Muscle of back (tissue), 11 donors: ENCODE data around the gene CLCN6. TPM values are rescaled to one million over a fixed set of nuclear protein-coding genes. Genes with fewer than 3 reads are reported as not detected.

Experiments
- DNase-seq, 3 donors: peaks; one replicate each; pipeline versions ENCODE4 v3.0.0 to v3.0.0-alpha.2; 2013
- polyA plus RNA-seq, 10 donors: library from polyadenylated mRNA; unstranded; fragments of 120-200 nt; gene quantifications; one replicate each; pipeline ENCODE4 v1.2.1, GENCODE V29; 2013; ENCODE audit not compliant: insufficient read length in 10 of 10

The CLCN6 gene
- polyA plus RNA-seq, 10 donors = 9.4 to 17.4 (median 13.2) TPM

DNA sequence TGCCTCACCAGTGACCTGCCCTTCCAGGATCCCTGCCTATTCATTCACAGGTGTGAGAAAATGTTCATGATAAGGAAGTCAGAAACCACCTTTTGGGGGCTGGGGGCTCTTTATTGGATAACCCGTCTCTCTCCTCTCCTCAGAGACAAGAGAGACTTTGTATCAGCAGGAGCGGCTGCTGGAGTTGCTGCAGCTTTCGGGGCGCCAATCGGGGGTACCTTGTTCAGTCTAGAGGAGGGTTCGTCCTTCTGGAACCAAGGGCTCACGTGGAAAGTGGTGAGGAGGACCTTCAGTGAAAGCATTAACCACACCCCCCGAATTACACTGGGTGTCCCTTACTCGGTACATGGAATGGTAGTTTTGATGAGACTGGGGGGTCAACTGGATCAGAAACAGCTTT lies 21.0 kb downstream of the CLCN6 start:
- no peak for DNase-seq

DNA sequence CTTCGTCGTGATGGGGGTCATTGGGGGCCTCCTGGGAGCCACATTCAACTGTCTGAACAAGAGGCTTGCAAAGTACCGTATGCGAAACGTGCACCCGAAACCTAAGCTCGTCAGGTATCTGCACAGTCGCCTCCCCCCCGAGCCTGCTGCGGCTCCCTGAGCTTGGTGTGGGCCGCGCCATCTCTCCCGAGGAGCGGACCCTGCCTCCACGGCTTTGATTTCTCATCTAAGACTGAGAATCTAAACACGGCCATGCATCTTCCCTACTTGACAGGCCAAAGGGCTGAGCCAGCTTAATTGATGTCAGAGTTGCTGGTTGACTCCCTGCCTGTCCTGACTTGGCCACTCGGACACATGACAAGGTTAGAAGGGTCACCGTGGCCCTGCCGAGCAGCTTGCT lies 22.5 kb downstream of the CLCN6 start:
- DNase-seq = no peak

DNA sequence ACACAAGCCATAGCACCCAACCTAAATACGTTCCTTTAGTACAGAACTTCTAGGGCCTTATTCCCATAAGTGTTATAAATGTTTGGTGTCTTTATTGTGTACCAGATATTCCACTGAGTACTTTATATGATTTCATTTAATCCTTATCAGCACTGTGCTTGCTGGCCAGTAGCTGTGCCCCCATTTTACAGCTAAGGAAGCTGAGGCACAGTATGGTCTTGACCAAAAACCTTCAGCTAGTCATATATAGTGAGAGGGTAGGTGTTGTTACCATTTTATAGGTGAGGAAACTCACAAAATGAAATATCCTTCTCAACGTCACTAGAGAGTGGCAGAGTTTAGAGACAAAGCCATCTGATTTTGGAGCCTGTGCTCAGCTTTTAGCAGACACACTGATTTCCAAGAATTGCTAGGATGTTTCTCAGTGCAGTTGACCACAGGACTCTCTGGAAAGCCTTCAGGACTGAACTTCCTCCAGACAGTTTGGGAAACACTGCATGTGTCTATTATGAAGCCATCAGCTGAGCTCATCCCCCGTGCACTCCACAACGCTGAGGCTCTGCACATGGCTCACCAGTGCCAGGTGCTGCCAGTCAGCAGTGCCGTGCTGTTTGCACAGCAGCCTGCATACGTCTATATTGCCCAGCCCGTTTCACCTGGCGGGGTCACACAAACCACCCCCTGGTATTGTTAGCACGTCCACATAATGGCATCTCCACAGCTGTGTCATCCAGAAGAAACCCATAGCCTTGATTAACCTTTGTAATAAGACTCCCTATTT lies 26.1 kb downstream of the CLCN6 start:
- no peak for DNase-seq

DNA sequence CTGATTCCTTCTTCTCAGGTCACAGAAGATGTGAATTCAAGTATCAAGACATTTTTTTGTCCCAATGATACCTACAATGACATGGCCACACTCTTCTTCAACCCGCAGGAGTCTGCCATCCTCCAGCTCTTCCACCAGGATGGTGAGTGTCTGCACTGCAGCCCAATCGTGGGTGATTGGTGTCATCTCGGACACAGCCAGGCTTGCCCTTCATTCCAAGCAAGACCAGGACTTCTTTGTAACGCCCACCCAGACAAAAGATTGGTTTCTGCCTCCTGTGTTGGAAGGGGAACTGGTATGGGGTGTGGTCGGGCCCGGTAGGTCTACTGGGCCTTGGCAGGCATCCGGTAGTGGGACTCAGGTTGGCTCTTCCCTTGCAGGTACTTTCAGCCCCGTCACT lies 27.5 kb downstream of the CLCN6 start:
- DNase-seq = no peak

DNA sequence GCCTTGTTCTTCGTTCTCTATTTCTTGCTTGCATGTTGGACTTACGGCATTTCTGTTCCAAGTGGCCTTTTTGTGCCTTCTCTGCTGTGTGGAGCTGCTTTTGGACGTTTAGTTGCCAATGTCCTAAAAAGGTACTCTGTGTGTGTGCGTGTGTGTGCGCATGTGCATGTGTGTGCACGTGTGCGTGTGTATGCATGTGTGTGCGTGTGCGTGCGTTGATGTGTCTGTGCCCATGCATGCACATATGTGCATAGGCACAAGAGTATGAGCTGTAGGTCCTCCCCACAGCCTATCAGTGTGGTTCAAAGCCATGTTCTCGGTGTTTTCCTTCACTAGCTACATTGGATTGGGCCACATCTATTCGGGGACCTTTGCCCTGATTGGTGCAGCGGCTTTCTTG lies 27.9 kb downstream of the CLCN6 start:
- no peak for DNase-seq

DNA sequence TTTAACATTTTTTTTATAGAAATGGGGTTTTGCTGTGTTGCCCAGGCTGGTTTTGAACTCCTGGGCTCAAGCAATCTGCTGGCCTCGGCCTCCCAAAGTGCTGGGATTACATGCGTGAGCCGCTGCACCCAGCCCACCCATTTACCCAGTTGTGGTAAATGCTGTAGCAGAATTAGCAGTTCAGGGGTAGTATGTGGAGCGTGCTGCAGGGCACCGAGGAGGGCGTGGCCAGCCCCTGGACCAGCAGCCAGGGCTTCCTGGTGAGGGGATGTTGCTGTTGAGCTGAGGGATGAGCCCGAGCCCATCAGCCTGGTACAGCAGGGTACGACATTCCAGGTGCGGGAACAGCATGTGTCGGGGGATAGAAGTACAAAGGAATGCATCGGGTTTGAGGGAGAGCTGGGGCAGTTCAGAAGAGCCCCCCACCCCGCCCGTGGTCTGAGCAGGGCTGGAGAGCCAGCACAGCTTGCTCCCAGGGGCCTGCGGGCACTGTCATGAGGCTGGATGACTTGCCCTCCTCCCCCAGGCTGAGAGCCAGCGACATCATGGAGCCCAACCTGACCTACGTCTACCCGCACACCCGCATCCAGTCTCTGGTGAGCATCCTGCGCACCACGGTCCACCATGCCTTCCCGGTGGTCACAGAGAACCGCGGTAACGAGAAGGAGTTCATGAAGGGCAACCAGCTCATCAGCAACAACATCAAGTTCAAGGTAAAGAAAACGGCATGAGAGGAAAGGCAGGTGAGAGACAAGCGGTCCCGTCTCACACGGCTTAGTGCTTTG lies 29.6 kb downstream of the CLCN6 start:
- DNase-seq = no peak

DNA sequence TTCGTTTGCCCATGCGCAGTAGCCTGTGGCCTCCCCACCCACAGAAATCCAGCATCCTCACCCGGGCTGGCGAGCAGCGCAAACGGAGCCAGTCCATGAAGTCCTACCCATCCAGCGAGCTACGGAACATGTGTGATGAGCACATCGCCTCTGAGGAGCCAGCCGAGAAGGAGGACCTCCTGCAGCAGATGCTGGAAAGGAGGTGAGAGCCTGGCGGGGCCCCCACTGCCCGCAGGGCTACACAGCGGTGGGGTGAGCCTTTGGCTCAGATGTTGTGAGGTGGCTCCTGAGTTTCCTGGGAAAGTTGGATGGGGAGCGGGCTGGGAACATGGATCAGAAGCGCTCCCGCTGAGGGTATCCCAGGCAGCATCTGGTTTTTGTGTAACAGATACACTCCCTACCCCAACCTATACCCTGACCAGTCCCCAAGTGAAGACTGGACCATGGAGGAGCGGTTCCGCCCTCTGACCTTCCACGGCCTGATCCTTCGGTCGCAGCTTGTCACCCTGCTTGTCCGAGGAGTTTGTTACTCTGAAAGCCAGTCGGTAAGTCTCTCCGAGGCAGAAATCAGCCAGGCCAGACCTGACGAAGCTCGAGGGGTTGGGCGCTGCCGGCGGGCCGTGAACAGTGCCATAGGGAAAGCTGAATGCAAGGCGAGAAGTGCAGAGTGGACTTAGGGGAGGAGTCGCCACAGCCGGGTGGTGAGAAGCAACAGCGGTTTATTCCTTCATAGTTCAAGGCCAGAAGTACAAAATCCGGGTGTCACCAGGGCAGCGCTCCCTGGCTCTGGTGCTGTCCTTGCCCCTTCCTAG lies 31.2 kb downstream of the CLCN6 start:
- DNase-seq = no peak

DNA sequence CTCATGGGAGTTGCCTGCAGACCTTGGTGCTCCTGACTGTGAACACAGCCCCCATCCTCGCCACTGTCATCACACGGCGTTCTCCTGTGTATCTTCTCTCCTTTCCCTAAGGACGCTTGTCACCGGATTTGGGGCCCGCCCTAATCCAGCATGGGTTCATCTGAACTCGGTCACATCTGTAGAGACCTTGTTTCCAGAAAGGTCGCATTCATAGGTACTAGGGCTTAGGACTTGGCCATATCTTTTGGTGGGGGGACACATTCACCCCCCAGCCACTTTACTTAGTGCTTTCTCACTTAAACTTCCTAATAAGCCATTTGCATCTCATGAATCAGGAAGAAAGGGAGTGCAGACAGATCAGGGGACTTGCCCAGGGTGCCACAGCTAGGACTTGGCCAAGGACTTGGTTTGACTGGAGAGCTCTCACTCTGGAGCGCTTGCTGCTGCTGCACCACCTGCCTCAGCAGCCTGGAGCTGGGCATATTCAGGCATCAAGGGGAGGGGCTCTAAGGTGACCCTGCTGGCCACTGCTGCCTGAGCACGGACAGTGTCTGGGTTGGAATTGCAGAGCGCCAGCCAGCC lies 31.9 kb downstream of the CLCN6 start:
- DNase-seq = no peak

DNA sequence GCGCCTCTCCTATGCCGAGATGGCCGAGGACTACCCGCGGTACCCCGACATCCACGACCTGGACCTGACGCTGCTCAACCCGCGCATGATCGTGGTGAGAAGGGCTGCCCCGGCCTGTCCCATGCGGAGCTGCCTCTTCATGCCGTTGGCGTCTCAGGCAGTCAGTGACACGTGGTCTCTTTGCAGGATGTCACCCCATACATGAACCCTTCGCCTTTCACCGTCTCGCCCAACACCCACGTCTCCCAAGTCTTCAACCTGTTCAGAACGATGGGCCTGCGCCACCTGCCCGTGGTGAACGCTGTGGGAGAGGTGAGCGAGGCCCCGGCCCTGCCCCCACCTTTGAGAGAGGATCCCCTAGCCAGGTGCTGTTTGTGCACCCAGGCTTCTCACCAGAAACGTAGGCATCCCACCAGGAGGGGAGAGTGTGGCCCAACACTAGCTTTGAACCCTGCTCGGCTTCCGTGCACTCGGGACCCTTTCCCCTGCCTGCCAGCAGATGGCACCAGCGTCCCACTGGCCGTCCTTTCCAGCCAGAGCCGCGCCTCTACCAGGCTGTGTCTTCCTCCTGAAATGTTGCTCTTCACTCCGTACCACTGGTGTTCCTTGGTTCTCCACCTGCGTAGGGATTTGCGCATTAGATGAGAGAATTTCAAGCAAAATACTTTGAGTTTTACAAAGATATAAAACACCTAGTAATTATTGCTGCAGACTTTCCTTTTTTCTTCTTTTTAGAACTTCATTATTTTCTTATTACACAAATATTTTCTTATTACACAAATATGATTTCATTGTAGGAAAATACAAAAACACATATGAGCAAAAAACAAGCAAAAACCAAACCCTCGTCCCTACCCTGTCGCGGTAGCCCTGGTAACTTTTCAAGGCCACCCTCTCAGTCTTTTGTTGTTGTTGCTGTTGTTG lies 32.6 kb downstream of the CLCN6 start:
- DNase-seq = peak; percentile 42 to 79 (median 70)

DNA sequence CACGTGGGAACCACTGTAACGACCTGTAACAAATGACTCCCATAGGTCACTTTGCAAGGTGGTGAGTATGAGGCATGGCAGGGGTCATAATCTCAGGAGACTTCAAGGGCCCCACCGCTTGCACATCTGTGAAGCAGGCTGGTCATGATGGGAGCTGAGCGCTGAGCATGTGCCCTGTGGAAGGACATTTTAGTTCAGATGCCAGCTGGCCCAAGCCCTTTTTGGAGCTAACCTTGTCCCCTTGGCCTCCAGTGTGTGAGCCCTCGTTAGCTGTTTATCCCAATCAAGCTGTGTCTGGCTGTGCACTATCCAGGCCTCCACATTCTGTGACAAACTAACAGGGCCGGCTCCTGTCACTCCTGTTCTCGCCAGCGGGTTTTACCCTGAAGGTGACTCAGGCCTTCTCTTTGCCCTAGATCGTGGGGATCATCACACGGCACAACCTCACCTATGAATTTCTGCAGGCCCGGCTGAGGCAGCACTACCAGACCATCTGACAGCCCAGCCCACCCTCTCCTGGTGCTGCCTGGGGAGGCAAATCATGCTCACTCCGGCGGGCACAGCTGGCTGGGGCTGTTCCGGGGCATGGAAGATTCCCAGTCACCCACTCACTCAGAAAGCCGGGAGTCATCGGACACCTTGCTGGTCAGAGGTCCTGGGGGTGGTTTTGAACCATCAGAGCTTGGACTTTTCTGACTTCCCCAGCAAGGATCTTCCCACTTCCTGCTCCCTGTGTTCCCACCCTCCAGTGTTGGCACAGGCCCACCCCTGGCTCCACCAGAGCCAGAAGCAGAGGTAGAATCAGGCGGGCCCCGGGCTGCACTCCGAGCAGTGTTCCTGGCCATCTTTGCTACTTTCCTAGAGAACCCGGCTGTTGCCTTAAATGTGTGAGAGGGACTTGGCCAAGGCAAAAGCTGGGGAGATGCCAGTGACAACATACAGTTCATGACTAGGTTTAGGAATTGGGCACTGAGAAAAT lies 34.0 kb downstream of the CLCN6 start:
- no peak for DNase-seq

DNA sequence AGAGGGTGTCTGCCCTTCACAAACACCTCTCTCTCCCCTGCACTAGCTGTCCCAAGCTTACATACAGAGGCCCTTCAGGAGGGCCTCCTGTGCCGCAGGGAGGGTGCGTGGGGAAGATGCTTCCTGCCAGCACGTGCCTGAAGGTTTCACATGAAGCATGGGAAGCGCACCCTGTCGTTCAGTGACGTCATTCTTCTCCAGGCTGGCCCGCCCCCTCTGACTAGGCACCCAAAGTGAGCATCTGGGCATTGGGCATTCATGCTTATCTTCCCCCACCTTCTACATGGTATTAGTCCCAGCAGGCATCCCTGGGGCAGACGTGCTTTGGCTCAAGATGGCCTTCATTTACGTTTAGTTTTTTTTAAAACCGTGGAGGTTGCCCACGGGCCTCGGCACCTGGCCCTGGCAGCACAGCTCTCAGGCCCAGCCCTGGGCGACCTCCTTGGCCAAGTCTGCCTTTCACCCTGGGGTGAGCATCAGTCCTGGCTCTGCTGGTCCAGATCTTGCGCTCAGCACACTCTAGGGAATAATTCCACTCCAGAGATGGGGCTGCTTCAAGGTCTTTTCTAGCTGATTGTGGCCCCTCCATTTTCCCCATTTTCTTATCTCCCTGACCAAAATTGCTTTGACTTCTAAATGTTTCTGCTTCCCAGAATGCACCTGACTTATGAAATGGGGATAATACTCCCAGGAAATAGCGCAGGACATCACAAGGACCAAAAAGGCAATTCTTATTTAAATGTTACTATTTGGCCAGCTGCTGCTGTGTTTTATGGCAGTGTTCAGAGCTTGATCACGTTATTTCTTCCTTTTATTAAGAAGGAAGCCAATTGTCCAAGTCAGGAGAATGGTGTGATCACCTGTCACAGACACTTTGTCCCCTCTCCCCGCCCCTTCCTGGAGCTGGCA lies 35.5 kb downstream of the CLCN6 start:
- no peak for DNase-seq

DNA sequence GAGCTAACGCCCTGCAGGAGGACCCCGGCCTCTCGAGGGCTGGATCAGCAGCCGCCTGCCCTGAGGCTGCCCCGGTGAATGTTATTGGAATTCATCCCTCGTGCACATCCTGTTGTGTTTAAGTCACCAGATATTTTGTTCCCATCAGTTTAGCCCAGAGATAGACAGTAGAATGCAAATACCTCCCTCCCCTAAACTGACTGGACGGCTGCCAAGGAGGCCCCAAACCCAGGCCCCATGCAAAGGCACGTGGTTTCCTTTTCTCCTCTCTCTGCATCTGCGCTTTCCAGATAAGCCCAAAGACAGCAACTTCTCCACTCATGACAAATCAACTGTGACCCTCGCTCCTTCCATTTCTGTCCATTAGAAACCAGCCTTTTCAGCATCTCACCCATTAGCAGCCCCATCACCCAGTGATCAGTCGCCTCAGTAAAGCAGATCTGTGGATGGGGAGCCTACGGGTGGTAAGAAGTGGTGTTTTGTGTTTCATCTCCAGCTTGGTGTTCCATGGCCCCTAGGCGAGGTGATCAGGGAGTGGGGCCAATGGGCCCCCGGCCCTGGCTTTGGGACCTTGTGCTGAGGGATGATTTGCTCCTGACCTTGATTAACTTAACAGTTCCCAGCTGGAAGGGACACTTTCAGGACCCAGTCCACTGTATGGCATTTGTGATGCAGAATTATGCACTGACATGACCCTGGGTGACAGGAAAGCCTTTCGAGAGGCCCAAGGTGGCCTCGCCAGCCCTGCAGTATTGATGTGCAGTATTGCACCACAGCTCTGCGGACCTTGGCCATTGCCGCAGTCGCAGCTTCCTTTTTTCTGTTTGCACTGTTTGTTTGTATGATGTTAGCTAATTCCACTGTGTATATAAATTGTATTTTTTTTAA lies 36.4 kb downstream of the CLCN6 start:
- DNase-seq = peak; percentile 22 to 67 (median 36)

DNA sequence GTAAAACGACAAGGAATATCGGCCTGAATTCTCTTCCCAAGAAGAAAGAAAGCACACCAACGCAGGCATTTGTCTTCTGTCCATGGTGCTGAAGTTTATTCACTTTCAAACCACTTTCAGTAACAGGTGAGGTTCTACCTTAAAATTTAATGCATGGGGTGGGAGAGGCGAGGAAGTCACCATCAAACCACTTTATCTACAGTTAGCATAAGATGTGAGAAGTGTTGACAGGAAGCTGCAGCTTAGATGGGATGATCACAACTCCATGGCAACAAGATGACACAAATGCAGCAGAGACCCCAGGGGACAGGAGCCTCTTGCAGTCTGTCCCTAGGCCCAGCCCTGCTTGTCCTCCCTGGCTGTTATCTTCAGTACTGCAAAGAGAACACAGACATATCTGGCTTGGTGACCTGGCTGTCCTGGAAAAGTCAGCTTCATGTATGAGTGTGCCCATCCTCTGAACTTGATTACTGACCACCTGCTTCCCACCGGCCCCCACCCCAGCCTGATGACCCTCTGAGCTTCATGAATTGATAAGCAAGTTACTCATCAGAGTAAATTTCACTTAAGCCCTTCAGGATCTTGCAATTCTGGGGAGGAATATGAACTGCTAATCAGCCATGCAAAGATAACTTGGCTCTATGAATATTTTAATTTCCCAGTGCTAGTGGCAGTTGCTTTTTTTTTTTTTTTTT lies 39.8 kb downstream of the CLCN6 start:
- DNase-seq = peak in 2 of 3 donors; percentile 25 to 54

DNA sequence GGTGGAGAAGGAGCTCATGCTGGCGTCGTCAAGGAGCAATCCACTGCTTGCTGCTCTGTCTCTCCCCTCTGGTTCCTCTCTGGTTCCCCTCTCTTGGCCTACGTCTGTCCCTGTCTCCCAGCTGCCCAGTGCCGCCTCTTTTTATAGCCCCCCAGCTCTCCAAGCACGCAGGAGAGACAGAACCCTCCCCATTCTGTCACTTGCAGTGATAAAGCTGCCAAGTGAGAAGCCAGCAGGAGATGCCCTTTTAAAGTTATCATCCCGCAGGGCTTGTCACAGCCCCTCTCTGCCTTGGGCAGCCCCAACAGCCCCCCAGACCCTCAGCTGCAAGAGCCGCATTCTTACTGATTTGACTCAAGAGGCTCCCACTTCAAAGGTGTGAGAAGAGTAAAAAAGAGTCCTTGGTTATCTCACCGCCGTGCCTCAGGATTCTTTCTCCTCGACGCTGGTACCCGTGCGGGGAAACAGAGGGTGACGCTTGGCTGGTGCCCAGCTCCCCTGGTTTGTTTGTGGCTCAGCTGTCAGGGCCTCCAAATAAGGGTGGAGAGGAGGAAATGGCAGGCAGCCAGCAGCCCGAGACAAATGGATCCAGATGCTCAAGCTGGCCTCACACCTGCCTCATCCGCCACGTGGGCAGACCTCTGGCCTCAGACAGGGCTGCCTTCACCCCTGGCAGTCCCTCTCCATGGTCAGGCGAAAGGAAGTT lies 41.8 kb downstream of the CLCN6 start, which contains the start of gene NPPA:
Gene NPPA (minus strand): TSS at position 117 of the 706 bp plus-strand sequence. CDS start 99 bp downstream, at position 18.
- DNase-seq = peak in 2 of 3 donors; percentile 31 to 63

DNA sequence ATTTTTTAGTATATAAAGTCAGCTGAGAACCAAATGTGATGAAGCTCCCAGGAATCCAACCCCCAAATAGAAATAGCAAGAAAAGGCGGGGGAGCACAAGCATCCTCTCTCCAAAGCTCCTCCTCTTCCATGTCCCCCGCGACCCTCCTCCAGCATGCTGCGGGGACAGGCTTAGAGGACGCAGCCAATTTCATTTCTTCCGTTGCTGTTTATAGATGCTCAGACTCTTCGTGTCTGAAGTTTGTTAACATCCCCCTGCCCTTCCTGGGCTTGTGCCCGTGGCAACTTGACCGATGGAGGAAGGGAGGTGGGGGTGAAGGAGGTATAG lies 42.3 kb downstream of the CLCN6 start:
- DNase-seq = peak in 1 of 3 donors; percentile 51

DNA sequence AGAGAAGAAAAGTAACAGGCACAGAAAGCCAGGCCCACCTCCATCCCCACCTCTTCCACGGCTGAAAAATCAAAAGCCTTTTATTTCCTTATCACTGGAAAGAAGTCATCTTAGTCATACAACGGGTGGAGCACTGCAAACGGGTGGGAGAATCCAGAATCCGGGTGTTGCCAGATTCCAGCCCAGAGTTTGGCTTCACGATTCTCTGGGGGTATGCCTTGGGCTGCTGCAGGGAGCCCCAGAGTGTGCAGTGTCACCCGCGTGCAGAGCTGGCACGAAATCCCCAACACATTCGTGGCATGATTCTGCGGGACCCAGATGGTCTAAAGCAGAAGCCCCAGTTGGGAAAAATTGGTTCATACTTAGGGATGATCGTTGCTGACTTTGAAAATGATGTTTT lies 44.2 kb downstream of the CLCN6 start:
- no peak for DNase-seq
